HG03103 (cell line): ENCODE results near the gene EHMT1.

Source experiments
- ATAC-seq: cut with Tn5 transposase; IDR thresholded peaks from one replicate; pipeline ENCODE4 v1.9.1; 2021; ENCODE audit warnings: low read depth; ENCODE audit not compliant: unreplicated experiment

The EHMT1 gene

GRCh38 chr9:137642118-137642601 is 23.4 kb downstream of the EHMT1 start:
- ATAC-seq: no peak

DNA sequence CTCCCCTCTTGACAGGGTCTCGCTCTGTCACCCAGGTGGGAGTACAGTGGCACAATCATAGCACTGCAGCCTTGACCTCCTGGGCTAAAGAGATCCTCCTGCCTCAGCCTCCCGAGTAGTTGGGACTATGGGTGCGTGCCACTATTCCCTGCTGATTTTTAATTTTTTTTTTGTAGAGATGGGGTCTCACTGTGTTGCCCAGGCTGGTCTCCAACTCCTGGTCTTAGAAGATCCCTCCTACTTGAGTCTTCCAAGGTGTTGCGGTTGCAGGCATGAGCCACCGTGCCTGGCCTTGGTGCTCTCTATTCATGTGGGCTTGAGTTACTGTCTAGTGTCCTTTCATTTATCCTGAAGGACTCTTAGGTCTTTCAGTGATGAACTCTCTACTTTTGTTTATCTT is 24.1 kb downstream of the EHMT1 start:
- no peak for ATAC-seq

GRCh38 chr9:137643921-137644320 is 25.1 kb downstream of the EHMT1 start:
- ATAC-seq: no peak

GRCh38 chr9:137645211-137645610 is 26.4 kb downstream of the EHMT1 start:
- no peak for ATAC-seq

DNA sequence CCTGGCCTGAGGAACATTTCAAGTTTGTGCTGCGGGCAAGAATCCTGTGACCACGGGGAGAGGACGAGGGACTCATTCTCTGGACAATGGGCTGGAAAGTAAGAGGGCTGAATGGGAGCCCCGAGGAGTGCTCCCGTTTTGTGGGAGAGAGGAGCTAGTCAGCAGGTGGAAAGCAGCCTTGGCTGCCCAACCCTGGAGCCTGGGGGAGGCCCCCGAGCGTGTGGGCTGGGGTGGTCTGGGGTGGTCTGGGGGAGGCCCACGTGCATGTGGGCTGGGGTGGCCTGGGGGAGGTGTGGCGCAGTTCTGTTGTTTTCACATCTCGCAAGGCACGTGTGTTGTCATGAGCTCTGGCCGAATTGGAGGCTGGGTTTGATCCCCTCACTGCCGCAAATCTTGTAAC is 27.5 kb downstream of the EHMT1 start:
- no peak for ATAC-seq

GRCh38 chr9:137647096-137647714 is 28.4 kb downstream of the EHMT1 start:
- ATAC-seq: no peak

GRCh38 chr9:137648396-137648795 is 29.6 kb downstream of the EHMT1 start:
- ATAC-seq: no peak

- ATAC-seq: no peak
These were observed 30.7 kb downstream of the EHMT1 start for GRCh38 chr9:137649553-137649952.

GRCh38 chr9:137650259-137650658 is 31.5 kb downstream of the EHMT1 start:
- ATAC-seq: no peak

GRCh38 chr9:137650779-137651178 is 32.0 kb downstream of the EHMT1 start:
- ATAC-seq: no peak

- ATAC-seq: no peak
These were observed 37.6 kb downstream of the EHMT1 start for GRCh38 chr9:137656416-137656815.

DNA sequence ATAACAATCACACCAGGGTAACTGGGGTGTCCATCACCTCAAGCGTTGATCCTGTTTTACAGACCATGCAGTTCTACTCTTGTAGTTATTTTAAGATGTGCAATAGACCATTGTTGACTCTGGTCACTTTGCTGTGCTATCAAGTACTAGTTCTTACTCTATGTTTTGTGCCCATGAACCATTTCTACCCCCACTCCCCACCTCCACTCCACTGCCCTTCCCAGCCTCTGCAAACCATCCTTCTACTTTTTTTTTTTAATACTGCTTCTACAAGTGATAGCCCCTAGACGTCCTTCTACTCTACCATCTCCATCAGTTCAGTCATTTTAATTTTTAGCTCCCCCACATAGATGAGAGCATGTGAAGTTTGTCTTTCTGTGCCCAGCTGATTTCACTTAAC is 38.8 kb downstream of the EHMT1 start:
- no peak for ATAC-seq

DNA sequence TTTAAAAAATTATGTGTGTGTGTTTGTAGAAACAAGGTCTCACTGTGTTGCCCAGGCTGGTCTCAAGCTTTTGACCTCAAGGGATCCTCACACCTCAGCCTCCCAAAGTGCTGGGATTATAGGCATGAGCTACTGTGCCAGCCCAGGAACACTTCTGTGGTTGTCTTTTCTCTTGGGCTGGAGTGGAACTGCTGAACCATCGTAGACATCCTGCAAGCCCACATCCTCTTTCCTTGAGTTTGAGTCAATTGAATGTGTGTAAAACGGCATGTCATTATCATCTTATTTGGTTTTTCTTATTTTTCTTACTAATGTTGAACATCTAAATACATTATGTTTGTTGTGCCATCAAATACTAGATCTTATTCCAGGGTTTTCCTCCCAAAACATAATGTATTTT is 40.0 kb downstream of the EHMT1 start:
- no peak for ATAC-seq

GRCh38 chr9:137660144-137660543 is 41.3 kb downstream of the EHMT1 start:
- no peak for ATAC-seq

GRCh38 chr9:137663584-137663983 is 44.8 kb downstream of the EHMT1 start:
- ATAC-seq: no peak

GRCh38 chr9:137664676-137665075 is 45.9 kb downstream of the EHMT1 start:
- ATAC-seq: no peak

- no peak for ATAC-seq
These were observed 46.4 kb downstream of the EHMT1 start for GRCh38 chr9:137665226-137665625.

DNA sequence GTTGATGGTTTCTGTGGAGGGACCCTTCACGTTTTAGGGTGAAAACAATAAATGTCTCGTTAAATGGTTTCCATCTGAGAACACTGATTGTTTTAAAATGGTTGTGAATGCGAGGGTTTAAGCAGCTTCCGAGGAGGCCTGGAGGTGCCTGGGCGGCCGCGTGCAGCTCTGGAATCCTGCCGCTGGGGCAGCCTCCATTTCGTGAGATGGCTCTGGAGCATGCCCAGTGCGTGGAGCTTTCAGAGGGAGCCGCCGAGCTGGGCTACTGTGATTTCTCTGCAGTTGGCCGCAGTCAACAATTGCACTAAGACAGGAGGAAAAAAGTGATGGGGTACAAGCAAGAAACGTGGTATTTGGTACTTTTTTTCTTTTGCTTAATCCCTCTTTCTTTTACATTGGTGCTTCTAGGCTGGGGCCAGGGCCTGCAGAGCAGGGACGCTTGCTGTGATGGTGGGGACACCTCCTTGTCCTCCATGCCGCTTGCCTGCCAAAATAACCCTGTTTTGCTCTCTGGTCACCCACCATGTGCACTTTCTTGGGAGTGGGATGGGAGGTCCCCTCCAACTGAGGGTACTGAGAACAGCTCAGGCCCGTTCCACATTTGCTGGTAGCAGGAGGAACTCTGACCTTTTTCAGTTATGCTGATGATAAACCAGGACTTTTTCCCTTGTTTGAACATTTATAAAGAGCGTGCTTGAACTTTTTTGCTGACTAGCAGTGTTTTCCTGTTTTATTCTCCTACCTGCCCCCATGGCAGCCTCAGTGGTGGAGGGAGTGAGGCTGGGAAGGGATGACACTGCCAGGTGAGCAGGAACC is 47.1 kb downstream of the EHMT1 start:
- ATAC-seq: no peak

- ATAC-seq: no peak
These were observed 47.7 kb downstream of the EHMT1 start for GRCh38 chr9:137666513-137666822.

DNA sequence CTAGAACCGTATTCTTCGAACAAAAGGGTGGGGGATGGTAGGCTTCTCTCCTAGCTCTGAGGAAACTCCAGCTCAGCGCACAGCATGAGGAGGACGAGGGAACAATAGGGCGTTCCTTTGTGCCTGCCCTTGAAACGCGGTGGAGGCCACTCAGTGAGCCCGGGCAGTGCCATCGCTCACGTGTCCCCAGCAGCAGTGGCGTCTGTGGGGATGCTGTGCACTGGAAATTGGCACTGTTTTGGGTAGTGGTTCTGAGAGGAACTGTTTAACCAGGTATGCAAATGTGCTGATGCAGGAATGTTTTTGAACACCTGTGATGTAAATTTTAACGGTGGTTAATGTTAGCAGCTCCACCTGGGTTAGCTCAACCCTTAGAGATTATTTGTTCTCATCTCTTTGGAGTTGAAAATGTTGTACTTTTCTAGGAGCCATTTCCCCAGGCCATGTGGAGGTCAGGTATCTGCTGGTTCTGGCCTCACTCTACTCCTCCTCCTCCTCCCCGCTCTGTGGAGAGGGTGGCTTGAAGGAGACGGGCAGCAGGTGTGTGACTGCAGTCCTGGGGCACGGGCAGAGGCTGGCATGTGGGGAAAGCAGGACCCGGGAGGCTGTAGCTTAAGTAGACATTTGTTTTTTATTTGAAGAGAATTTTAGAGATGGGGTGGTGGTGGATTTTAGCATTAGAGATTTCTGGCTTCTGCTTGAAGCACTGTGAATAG is 48.3 kb downstream of the EHMT1 start:
- ATAC-seq: no peak

DNA sequence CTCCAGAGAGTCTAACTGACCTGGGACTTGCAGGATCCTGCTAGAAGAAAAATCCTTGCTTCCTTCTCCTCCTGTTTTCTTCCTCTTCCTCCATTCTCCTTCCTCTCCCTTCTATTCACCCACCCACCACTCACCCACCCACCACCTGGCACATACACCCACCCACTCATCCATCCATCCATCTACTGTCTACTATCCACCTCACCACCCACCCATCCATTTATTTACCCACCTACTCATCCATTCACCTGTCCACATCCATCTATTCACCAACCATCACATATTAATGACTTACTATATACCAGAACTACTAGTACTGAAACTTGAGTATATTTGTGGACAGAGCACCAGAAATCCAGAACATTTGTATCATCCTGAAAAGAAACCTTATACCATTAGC is 49.4 kb downstream of the EHMT1 start:
- ATAC-seq: no peak

DNA sequence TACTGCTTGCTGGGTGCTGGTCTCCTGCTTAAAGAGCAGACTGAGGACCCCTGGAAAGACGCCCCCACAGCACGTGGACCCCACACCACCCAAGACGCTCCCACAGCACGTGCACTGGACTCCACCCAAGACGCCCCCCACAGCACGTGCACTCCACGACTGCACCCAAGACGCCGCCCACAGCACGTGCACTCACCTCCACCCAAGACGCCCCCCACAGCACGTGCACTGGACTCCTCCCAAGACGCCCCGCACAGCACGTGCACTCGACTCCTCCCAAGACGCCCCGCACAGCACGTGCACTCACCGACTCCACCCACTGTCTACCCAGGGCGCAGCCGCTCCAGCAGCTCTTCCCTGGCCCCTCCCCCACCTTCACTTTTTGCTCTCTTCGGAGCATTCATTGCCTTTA is 50.5 kb downstream of the EHMT1 start:
- ATAC-seq: no peak
